Effector memory CD4-positive, alpha-beta T cell (primary cell): ENCODE measurements around the gene CYB5R2.

ENCODE experiments used
- DNase-seq, 3 donors: peaks; one replicate each; pipeline ENCODE4 v3.0.0-alpha.2; 2020
- H3K27ac ChIP-seq: 2 replicates; pipeline ENCODE4 v1.7.0; 2013; ENCODE audit warnings: mild to moderate bottlenecking, low read length, moderate library complexity; ENCODE audit not compliant: insufficient read depth, poor library complexity, severe bottlenecking
- H3K27me3 ChIP-seq: replicated peaks from 2 replicates; pipeline ENCODE4 v1.7.0; 2013; ENCODE audit warnings: mild to moderate bottlenecking, low read length; ENCODE audit not compliant: insufficient read depth, control insufficient read depth, poor library complexity, severe bottlenecking
- H3K36me3 ChIP-seq: 2 replicates; pipeline ENCODE4 v1.7.0; 2013; ENCODE audit warnings: mild to moderate bottlenecking, low read length, moderate library complexity; ENCODE audit not compliant: control insufficient read depth, insufficient read depth
- H3K4me1 ChIP-seq: 2 replicates; pipeline ENCODE4 v1.7.0; 2013; ENCODE audit warnings: low read length, mild to moderate bottlenecking; ENCODE audit not compliant: control insufficient read depth, insufficient read depth, poor library complexity, severe bottlenecking
- H3K4me3 ChIP-seq: 2 replicates; pipeline ENCODE4 v1.7.0; 2013; ENCODE audit warnings: low read length, low read depth, mild to moderate bottlenecking; ENCODE audit not compliant: insufficient read depth, poor library complexity, severe bottlenecking
- H3K9me3 ChIP-seq: 2 replicates; pipeline ENCODE4 v1.7.0; 2013; ENCODE audit warnings: mild to moderate bottlenecking, low read length, moderate library complexity; ENCODE audit not compliant: control insufficient read depth
- total RNA-seq, 3 donors: gene quantifications; one replicate each; lab custom pipeline; 2026; lab: John Stamatoyannopoulos, UW

Gene CYB5R2
- 0 to 0.17 (median 0) reads per million in 3 donors for total RNA-seq

- H3K4me1 ChIP-seq: peaks cover 12% of the 10 kb centered on the region
- H3K27ac ChIP-seq: no peak within 1 kb of the TSS
- DNase-seq: no peak
- no peaks in the 10 kb centered on the region for H3K9me3 ChIP-seq
- H3K4me3 ChIP-seq: peak within 1 kb of the TSS; percentile 53
- H3K27me3 ChIP-seq: peaks cover 27% of the 10 kb centered on the region
- H3K36me3 ChIP-seq: no peaks in the 10 kb centered on the region
Observed at GRCh38 chr11:7672960-7673723, at the start of gene CYB5R2. Gene CYB5R2 (minus strand): TSS chr11:7673500. CDS start chr11:7672825, 675 bp downstream.

- Histone ChIP-seq H3K4me1 (no peaks in the 10 kb centered on the region), H3K4me3 (no peak overlapping the region), H3K27ac (no peak overlapping the region), H3K9me3 (no peaks in the 10 kb centered on the region), H3K27me3 (no peaks in the 10 kb centered on the region), H3K36me3 (no peaks in the 10 kb centered on the region)
- no peak for DNase-seq
Observed at GRCh38 chr11:7714786-7715185, 41.5 kb upstream of the CYB5R2 start.

GRCh38 chr11:7706377-7706776 is 33.1 kb upstream of the CYB5R2 start, which contains the start of gene OVCH2:
Gene OVCH2 (minus strand): TSS chr11:7706477. CDS start chr11:7706394, 83 bp downstream.
- Histone ChIP-seq H3K4me3 (no peak within 1 kb of the TSS), H3K27me3 (no peaks in the 10 kb centered on the region), H3K36me3 (no peaks in the 10 kb centered on the region), H3K27ac (no peak within 1 kb of the TSS), H3K9me3 (no peaks in the 10 kb centered on the region), H3K4me1 (no peaks in the 10 kb centered on the region)
- DNase-seq: no peak

GRCh38 chr11:7703740-7704139 is 30.4 kb upstream of the CYB5R2 start:
- no peak for DNase-seq
- no peaks in the 10 kb centered on the region for H3K36me3 ChIP-seq
- no peaks in the 10 kb centered on the region for H3K27me3 ChIP-seq

GRCh38 chr11:7696424-7696823 is 23.1 kb upstream of the CYB5R2 start:
- Histone ChIP-seq H3K27me3 (peaks cover 8% of the 10 kb centered on the region), H3K27ac (no peak overlapping the region)
- no peak for DNase-seq

More at GRCh38 chr11:7703740-7704139, 30.4 kb upstream of the CYB5R2 start:
- Histone ChIP-seq H3K4me3 (no peak overlapping the region), H3K9me3 (no peaks in the 10 kb centered on the region), H3K27ac (no peak overlapping the region), H3K4me1 (no peaks in the 10 kb centered on the region)

GRCh38 chr11:7694235-7694634 is 20.9 kb upstream of the CYB5R2 start:
- Histone ChIP-seq H3K27ac (no peak overlapping the region), H3K36me3 (no peaks in the 10 kb centered on the region), H3K4me1 (no peaks in the 10 kb centered on the region), H3K9me3 (no peaks in the 10 kb centered on the region), H3K27me3 (peaks cover 11% of the 10 kb centered on the region), H3K4me3 (no peak overlapping the region)
- DNase-seq: no peak

More at GRCh38 chr11:7696424-7696823, 23.1 kb upstream of the CYB5R2 start:
- H3K4me3 ChIP-seq: no peak overlapping the region
- H3K9me3 ChIP-seq: no peaks in the 10 kb centered on the region
- no peaks in the 10 kb centered on the region for H3K36me3 ChIP-seq
- H3K4me1 ChIP-seq: no peaks in the 10 kb centered on the region

GRCh38 chr11:7692426-7692825 is 19.1 kb upstream of the CYB5R2 start:
- H3K27me3 ChIP-seq: peaks cover 11% of the 10 kb centered on the region
- H3K27ac ChIP-seq: no peak overlapping the region
- H3K36me3 ChIP-seq: no peaks in the 10 kb centered on the region

GRCh38 chr11:7691759-7692350 is 18.6 kb upstream of the CYB5R2 start:
- H3K9me3 ChIP-seq: no peaks in the 10 kb centered on the region
- no peak overlapping the region for H3K27ac ChIP-seq
- H3K27me3 ChIP-seq: peaks cover 11% of the 10 kb centered on the region
- no peak overlapping the region for H3K4me3 ChIP-seq
- DNase-seq: no peak
- H3K4me1 ChIP-seq: no peaks in the 10 kb centered on the region
- no peaks in the 10 kb centered on the region for H3K36me3 ChIP-seq

More at GRCh38 chr11:7692426-7692825, 19.1 kb upstream of the CYB5R2 start:
- H3K4me1 ChIP-seq: no peaks in the 10 kb centered on the region
- no peaks in the 10 kb centered on the region for H3K9me3 ChIP-seq
- DNase-seq: no peak
- H3K4me3 ChIP-seq: no peak overlapping the region

- Histone ChIP-seq H3K27ac (no peak overlapping the region), H3K9me3 (no peaks in the 10 kb centered on the region), H3K4me1 (no peaks in the 10 kb centered on the region), H3K27me3 (peaks cover 11% of the 10 kb centered on the region), H3K4me3 (no peak overlapping the region), H3K36me3 (no peaks in the 10 kb centered on the region)
- DNase-seq: no peak
Observed at GRCh38 chr11:7690648-7691047, 17.3 kb upstream of the CYB5R2 start.

- Histone ChIP-seq H3K4me1 (no peaks in the 10 kb centered on the region), H3K4me3 (no peak overlapping the region), H3K27me3 (peaks cover 8% of the 10 kb centered on the region), H3K27ac (no peak overlapping the region), H3K36me3 (no peaks in the 10 kb centered on the region), H3K9me3 (no peaks in the 10 kb centered on the region)
- DNase-seq: no peak
Observed at GRCh38 chr11:7689239-7689638, 15.9 kb upstream of the CYB5R2 start.
